Endodermal cell (in vitro differentiated cells): ENCODE measurements around the gene C19orf47. TPM values are rescaled to one million over a fixed set of nuclear protein-coding genes. Genes with fewer than 3 reads are reported as not detected.

Experiments used
- DNase-seq: peaks from one replicate; pipeline ENCODE4 v3.0.0-alpha.2; 2017
- H3K27ac ChIP-seq: 2 replicates; pipeline ENCODE4 v1.5.1; 2013; ENCODE audit warnings: mild to moderate bottlenecking, low read depth, low read length, moderate library complexity
- H3K27me3 ChIP-seq: 2 replicates; pipeline ENCODE4 v1.6.1; 2013; ENCODE audit warnings: mild to moderate bottlenecking, low read length, moderate library complexity; ENCODE audit not compliant: insufficient read depth, control insufficient read depth, poor library complexity, severe bottlenecking
- H3K36me3 ChIP-seq: 2 replicates; pipeline ENCODE4 v1.7.0; 2013; ENCODE audit warnings: mild to moderate bottlenecking, low read length, moderate library complexity; ENCODE audit not compliant: control insufficient read depth, insufficient read depth
- H3K4me1 ChIP-seq: one replicate; pipeline ENCODE4 v1.7.0; 2013; ENCODE audit warnings: low read length; ENCODE audit not compliant: control insufficient read depth, insufficient read depth
- H3K4me3 ChIP-seq: 2 replicates; pipeline ENCODE4 v1.5.1; 2013; ENCODE audit warnings: mild to moderate bottlenecking, low read length, moderate library complexity
- H3K9ac ChIP-seq: 2 replicates; pipeline ENCODE4 v1.6.1; 2013; ENCODE audit warnings: mild to moderate bottlenecking, low read length, moderate library complexity; ENCODE audit not compliant: poor library complexity, severe bottlenecking; ENCODE audit errors: extremely low read depth
- H3K9me3 ChIP-seq: 2 replicates; pipeline ENCODE4 v1.6.1; 2013; ENCODE audit warnings: mild to moderate bottlenecking, low read length, moderate library complexity; ENCODE audit not compliant: control insufficient read depth
- H3K27ac Mint-ChIP-seq: 2 replicates; pipeline ENCODE4 v1.8.0; 2020; ENCODE audit warnings: mixed read lengths
- H3K27me3 Mint-ChIP-seq: 2 replicates; pipeline ENCODE4 v1.8.0; 2021; ENCODE audit warnings: mild to moderate bottlenecking, mixed read lengths; ENCODE audit not compliant: insufficient read depth
- H3K36me3 Mint-ChIP-seq: 2 replicates; pipeline ENCODE4 v1.8.0; 2020; ENCODE audit warnings: low read depth, mixed read lengths
- H3K4me1 Mint-ChIP-seq: 2 replicates; pipeline ENCODE4 v1.8.0; 2020; ENCODE audit warnings: mixed read lengths
- H3K4me3 Mint-ChIP-seq: 2 replicates; pipeline ENCODE4 v1.8.0; 2020; ENCODE audit warnings: mild to moderate bottlenecking, moderate library complexity, mixed read lengths
- H3K9me3 Mint-ChIP-seq: 2 replicates; pipeline ENCODE4 v1.8.0; 2020; ENCODE audit warnings: mild to moderate bottlenecking, mixed read lengths
- WGBS, 2 experiments: methylation state at CpG; one replicate each; pipeline versions ENCODE4 v1.1.5 to v1.1.7; 2013; ENCODE audit warnings: missing lambda C conversion rate in 2 of 2, mixed read lengths in 1 of 2; ENCODE audit not compliant: insufficient coverage in 1 of 2, insufficient read length in 1 of 2; 5-methylcytosine and 5-hydroxymethylcytosine counted together
- total RNA-seq, 2 donors: library from RNA; stranded (reverse); fragmentation: NEBNext Ultra II Directional in 1 of 2; extraction: Animal tissue kit (Norgen Biotek cat#: 25700) in 1 of 2; gene quantifications; 2 replicates in 1 of 2; 3 replicates in 1 of 2; pipeline ENCODE4 v1.2.1, GENCODE V29; 2021
- TF ChIP-seq, protein P1 (sequence below): fragments of 200-600 bp; sonication (generic); conservative IDR thresholded peaks from 2 replicates; pipeline ENCODE4 v1.5.0; 2021; ENCODE audit warnings: antibody characterized with exemption, mild to moderate bottlenecking

The C19orf47 gene
- total RNA-seq, 2 donors from 2014 or later: 15.6 to 18.1 TPM

DNA sequence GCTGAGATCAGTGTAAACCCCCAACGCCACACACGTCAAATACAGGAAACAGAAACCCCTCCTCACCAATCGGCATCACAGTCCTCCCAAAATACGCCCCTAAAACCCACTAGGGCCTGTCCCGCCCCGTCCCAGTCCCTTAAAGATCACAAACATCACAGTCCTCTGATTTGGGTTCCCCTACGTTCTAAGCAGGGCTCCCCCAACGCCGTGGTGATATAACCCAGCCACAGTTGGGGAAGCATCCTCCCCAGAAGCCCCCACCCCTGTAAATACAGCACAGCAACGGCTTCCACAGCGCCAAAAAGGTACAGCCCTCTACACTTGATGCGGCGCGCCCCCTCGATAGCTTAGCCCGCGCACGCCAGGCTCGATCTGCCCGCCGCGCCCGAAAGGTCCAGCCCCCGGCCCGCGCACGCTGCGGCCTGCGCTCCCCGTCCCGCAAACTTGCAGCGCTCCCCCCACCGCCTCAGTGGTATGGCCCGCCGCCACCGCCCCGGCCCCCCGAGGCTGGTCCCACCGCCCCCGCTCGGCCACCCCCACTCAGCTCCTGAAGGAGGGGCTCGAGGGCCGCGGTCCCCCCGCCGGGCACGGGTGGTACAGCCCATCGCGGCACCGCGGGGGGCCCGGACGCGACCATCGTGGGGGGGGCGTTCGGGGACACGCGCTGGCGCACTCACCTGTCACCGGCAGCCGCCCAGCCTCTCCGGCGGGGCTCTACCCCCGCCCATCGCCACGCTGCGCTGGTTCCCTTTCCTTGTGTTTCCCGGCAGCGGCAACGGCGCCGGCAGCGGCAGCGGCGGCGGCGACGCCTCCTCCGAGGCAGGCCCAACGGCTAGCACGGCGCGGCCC is 63.5 kb downstream of the C19orf47 start, which contains the start of gene AKT2:
AKT2 (minus strand) TSS at position 845 of the 852 bp plus-strand sequence. CDS start 20,078 bp downstream, outside the sequence.
- no peaks in the 10 kb centered on the region for H3K36me3 Mint-ChIP-seq
- no peaks in the 10 kb centered on the region for H3K27me3 ChIP-seq
- peaks cover 44% of the 10 kb centered on the region for H3K4me1 Mint-ChIP-seq
- TF ChIP-seq, protein P1, sequence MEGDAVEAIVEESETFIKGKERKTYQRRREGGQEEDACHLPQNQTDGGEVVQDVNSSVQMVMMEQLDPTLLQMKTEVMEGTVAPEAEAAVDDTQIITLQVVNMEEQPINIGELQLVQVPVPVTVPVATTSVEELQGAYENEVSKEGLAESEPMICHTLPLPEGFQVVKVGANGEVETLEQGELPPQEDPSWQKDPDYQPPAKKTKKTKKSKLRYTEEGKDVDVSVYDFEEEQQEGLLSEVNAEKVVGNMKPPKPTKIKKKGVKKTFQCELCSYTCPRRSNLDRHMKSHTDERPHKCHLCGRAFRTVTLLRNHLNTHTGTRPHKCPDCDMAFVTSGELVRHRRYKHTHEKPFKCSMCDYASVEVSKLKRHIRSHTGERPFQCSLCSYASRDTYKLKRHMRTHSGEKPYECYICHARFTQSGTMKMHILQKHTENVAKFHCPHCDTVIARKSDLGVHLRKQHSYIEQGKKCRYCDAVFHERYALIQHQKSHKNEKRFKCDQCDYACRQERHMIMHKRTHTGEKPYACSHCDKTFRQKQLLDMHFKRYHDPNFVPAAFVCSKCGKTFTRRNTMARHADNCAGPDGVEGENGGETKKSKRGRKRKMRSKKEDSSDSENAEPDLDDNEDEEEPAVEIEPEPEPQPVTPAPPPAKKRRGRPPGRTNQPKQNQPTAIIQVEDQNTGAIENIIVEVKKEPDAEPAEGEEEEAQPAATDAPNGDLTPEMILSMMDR: peak; percentile 33
- H3K27me3 Mint-ChIP-seq: no peaks in the 10 kb centered on the region
- 0% methylated on average over 16 to 68 of the region's 84 CpGs for WGBS, 2 experiments
- peaks cover 10% of the 10 kb centered on the region for H3K4me1 ChIP-seq
- H3K4me3 ChIP-seq: peak within 1 kb of the TSS; percentile 95
- H3K27ac Mint-ChIP-seq: peak within 1 kb of the TSS; percentile 98
- peaks cover 10% of the 10 kb centered on the region for H3K36me3 ChIP-seq
- H3K9ac ChIP-seq: peak within 1 kb of the TSS; percentile 81
- peak; percentile 95 for DNase-seq
- H3K4me3 Mint-ChIP-seq: peak within 1 kb of the TSS; percentile 96
- peak within 1 kb of the TSS; percentile 97 for H3K27ac ChIP-seq
- no peaks in the 10 kb centered on the region for H3K9me3 Mint-ChIP-seq
- H3K9me3 ChIP-seq: no peaks in the 10 kb centered on the region

DNA sequence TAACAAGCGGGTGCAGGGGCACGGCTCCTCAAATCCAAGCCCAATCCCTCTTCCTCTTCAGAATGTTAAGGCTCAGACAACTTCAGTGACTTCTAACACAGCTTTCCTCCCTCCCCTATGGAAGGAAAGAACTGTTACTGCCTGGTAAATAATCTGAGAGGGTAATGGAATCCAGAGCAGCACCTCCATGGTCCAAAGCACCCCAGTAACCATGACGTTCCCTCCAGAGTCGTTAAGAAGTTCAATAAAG is 64.0 kb downstream of the C19orf47 start:
- no peaks in the 10 kb centered on the region for H3K27me3 Mint-ChIP-seq
- Histone ChIP-seq H3K27me3 (no peaks in the 10 kb centered on the region), H3K27ac (no peak overlapping the region), H3K4me1 (peaks cover 10% of the 10 kb centered on the region), H3K36me3 (peaks cover 10% of the 10 kb centered on the region), H3K9me3 (no peaks in the 10 kb centered on the region), H3K4me3 (peak overlapping the region; percentile 95), H3K9ac (peak overlapping the region; percentile 81)
- H3K4me1 Mint-ChIP-seq: peaks cover 45% of the 10 kb centered on the region
- H3K4me3 Mint-ChIP-seq: peak overlapping the region; percentile 96
- H3K36me3 Mint-ChIP-seq: no peaks in the 10 kb centered on the region
- DNase-seq: no peak
- 28 to 60% methylated on average over 1 to 4 of the region's 4 CpGs for WGBS, 2 experiments
- TF ChIP-seq, protein P1: no peak
- H3K27ac Mint-ChIP-seq: peak overlapping the region; percentile 93
- no peaks in the 10 kb centered on the region for H3K9me3 Mint-ChIP-seq

DNA sequence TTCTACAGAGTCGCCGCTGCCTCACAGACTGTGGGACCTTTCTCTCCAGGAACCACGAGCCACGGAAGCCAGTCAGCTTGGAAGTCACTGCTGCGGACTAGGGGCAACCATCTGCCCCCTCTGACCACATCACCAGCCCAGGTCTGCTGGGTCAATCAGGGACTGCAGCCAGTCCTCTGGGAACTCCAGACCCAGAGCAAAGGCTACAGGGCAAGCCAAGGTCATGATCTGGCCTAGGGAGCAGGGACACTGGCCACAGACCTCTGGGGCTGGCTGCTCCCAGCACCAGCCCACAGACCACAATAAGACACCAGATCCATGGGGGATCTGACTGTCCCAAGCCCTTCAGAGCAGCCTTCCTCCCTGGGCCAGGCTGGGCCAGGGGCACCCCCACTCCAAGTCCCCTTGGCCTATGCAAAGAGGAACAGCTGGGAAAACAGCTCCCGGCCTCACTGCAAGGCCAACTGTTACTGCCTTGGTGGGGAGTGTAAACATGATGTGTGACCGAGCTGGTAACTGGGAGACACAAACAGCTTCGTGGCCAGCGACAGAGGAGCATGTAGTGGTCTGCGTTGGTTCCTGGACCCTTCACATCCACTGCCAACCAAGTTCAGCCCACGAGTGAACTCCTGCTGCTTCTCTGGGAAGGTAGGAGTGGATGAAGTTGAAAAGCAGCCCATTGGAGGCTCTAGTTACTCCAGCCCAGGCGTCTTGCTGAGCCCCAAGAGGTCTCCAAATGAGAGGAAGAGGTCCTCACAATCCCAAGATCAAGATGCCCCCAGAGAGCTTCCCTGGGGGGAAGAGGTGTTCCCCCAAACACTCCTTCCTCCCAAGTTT is 64.6 kb downstream of the C19orf47 start:
- Histone ChIP-seq H3K36me3 (peaks cover 10% of the 10 kb centered on the region), H3K27me3 (no peaks in the 10 kb centered on the region), H3K9me3 (no peaks in the 10 kb centered on the region), H3K4me3 (peak overlapping the region; percentile 95), H3K4me1 (peaks cover 10% of the 10 kb centered on the region), H3K27ac (no peak overlapping the region), H3K9ac (peak overlapping the region; percentile 81)
- Mint-ChIP-seq H3K36me3 (no peaks in the 10 kb centered on the region), H3K4me1 (peaks cover 45% of the 10 kb centered on the region), H3K9me3 (no peaks in the 10 kb centered on the region), H3K4me3 (peak overlapping the region; percentile 96), H3K27me3 (no peaks in the 10 kb centered on the region), H3K27ac (peak overlapping the region; percentile 93)
- 77 to 85% methylated on average over 6 to 12 of the region's 12 CpGs for WGBS, 2 experiments
- DNase-seq: no peak
- TF ChIP-seq, protein P1: no peak
